ENCODE measurements around the gene MAGEB16. TPM values are rescaled to one million over a fixed set of nuclear protein-coding genes. Genes with fewer than 3 reads are reported as not detected.

MAGEB16 gene
- not detected for total RNA-seq (2021; fragmentation: NEBNext Ultra II Directional; extraction: Animal tissue kit (Norgen Biotek cat#: 25700))
- long read RNA-seq: 0 reads

DNA sequence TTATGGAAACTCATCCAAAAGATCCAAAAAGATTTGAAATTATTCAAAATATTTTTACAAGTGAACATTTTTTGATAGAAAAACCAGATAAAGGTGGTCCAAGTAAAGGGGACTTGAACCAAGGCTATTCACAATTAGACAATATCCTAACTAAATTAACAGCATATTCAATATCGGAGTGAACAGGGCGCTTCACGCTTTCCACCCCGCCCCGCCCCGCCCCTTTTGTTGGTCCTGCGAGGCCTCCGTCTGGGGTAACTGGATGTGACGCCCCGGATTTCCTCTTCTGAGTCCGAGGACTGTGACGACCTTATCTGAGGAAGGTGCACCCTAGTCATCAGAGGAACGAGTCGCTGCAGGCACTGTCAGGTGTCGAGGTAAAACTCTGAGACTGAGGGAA, at the start of gene MAGEB16:
Gene MAGEB16 (plus strand): TSS at position 301 of the 400 bp plus-strand sequence. CDS start 3,855 bp downstream, outside the sequence.
- Mint-ChIP-seq H3K4me3 (no peak within 1 kb of the TSS), H3K36me3 (ENCODE audit: low read depth) (no peaks in the 10 kb centered on the region), H3K9me3 (peaks cover 13% of the 10 kb centered on the region), H3K27ac (no peak within 1 kb of the TSS), H3K4me1 (ENCODE audit: low read depth) (no peaks in the 10 kb centered on the region), H3K27me3 (ENCODE audit: insufficient read depth) (no peaks in the 10 kb centered on the region)
- TF ChIP-seq, protein P1, sequence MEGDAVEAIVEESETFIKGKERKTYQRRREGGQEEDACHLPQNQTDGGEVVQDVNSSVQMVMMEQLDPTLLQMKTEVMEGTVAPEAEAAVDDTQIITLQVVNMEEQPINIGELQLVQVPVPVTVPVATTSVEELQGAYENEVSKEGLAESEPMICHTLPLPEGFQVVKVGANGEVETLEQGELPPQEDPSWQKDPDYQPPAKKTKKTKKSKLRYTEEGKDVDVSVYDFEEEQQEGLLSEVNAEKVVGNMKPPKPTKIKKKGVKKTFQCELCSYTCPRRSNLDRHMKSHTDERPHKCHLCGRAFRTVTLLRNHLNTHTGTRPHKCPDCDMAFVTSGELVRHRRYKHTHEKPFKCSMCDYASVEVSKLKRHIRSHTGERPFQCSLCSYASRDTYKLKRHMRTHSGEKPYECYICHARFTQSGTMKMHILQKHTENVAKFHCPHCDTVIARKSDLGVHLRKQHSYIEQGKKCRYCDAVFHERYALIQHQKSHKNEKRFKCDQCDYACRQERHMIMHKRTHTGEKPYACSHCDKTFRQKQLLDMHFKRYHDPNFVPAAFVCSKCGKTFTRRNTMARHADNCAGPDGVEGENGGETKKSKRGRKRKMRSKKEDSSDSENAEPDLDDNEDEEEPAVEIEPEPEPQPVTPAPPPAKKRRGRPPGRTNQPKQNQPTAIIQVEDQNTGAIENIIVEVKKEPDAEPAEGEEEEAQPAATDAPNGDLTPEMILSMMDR (IDR thresholded peaks at IDR 0.05): no peak
- no peak for DNase-seq

DNA sequence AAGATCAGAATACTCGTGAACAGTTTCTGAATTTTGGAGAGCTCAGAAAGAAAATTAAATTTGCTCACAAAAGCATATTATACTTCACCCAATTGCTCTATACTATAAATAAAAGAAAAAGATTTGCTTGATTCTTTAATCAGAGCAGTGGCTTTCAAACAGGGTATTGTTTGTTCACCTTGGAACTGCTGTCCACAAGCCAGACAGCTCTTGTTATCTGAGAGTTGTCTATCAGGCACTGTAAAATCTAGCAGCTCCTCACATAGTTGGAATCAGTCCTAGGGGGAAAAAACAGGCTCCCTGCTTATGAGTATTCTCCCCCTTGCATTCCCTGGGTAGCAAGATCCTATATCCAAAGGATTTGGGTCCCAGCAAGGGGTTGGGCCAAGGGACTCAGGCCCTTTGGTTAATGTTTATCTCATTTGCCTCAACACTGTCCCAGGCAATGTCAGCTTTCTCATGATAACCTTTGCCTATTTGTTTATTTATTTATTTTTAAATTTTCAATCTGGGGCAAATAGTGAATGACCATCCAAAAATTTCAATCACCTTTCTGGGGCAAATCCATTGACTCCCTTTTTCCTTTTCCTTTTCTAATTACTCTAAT, 24.1 kb upstream of the MAGEB16 start:
- Mint-ChIP-seq H3K4me3 (no peak overlapping the region), H3K4me1 (ENCODE audit: low read depth) (no peaks in the 10 kb centered on the region), H3K9me3 (peaks cover 2% of the 10 kb centered on the region; the same call in 1 of the 2 replicates), H3K36me3 (ENCODE audit: low read depth) (no peaks in the 10 kb centered on the region), H3K27me3 (ENCODE audit: insufficient read depth) (no peaks in the 10 kb centered on the region), H3K27ac (no peak overlapping the region)
- DNase-seq: no peak
- TF ChIP-seq, protein P1 (IDR thresholded peaks at IDR 0.05): no peak

DNA sequence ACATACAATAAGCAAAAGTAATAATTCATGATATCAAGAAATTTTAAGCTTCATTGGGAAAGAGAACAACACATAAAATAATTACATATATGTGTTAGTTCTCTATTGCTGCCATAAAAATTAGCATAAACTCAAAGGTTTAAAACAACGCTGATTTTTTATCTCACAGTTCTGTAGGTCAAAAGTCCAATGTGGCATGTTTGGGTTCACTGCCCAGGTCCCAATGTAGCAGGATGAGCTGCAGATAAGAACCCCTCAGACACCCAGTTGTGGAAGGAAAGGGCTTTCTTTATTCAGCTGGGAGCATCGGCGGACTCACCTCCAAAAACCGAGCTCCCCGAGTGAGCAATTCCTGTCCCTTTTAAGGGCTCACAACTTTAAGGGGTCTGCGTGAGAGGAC, 13.1 kb upstream of the MAGEB16 start:
- no peak overlapping the region for H3K4me3 Mint-ChIP-seq
- H3K9me3 Mint-ChIP-seq: no peaks in the 10 kb centered on the region
- no peaks in the 10 kb centered on the region for H3K36me3 Mint-ChIP-seq (ENCODE audit: low read depth)
- no peaks in the 10 kb centered on the region for H3K27me3 Mint-ChIP-seq (ENCODE audit: insufficient read depth)
- TF ChIP-seq, protein P1 (IDR thresholded peaks at IDR 0.05): no peak
- DNase-seq: no peak
- H3K4me1 Mint-ChIP-seq (ENCODE audit: low read depth): no peaks in the 10 kb centered on the region
- H3K27ac Mint-ChIP-seq: no peak overlapping the region

DNA sequence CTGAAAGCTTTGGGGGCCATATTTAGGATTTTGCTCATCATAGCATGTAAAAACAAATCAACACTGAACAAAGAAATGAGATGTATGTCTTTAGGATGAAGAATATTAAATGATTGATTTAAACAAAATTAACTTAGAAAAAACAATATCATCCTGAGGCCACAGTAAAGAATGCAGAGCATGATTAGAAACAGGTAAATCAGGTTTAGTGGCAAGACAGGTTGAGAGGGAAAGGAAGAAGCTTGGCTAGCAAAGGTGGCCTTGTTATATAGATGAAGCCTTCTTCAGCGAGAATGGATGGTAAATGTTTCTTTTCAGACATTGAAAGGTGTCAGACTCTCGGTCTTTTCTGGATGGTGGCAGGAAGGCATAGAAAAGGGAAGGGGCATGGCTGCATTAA, 11.9 kb upstream of the MAGEB16 start:
- no peak overlapping the region for H3K4me3 Mint-ChIP-seq
- H3K27me3 Mint-ChIP-seq (ENCODE audit: insufficient read depth): no peaks in the 10 kb centered on the region
- TF ChIP-seq, protein P1 (IDR thresholded peaks at IDR 0.05): no peak
- no peaks in the 10 kb centered on the region for H3K9me3 Mint-ChIP-seq
- H3K27ac Mint-ChIP-seq: no peak overlapping the region
- no peaks in the 10 kb centered on the region for H3K36me3 Mint-ChIP-seq (ENCODE audit: low read depth)
- H3K4me1 Mint-ChIP-seq (ENCODE audit: low read depth): no peaks in the 10 kb centered on the region
- no peak for DNase-seq

GRCh38 chrX:35787867-35788266, 10.3 kb upstream of the MAGEB16 start:
- no peak for DNase-seq
- Mint-ChIP-seq H3K27me3 (ENCODE audit: insufficient read depth) (no peaks in the 10 kb centered on the region), H3K4me1 (ENCODE audit: low read depth) (no peaks in the 10 kb centered on the region), H3K4me3 (no peak overlapping the region), H3K9me3 (no peaks in the 10 kb centered on the region), H3K27ac (no peak overlapping the region), H3K36me3 (ENCODE audit: low read depth) (no peaks in the 10 kb centered on the region)
- TF ChIP-seq, protein P1 (IDR thresholded peaks at IDR 0.05): no peak
